IMR-90 (cell line): ENCODE measurements around the gene KLHDC1.

Experiments
- BHLHE40 ChIP-seq: fragments of 150-350 bp; IDR thresholded peaks from 2 replicates; pipeline ENCODE4 v1.6.1; 2016; ENCODE audit warnings: mild to moderate bottlenecking, low read depth, low read length
- CEBPB ChIP-seq: IDR thresholded peaks from 2 replicates; pipeline ENCODE4 v1.6.1; 2012; ENCODE audit warnings: low read depth, low read length, improper control_type of control experiment
- CTCF ChIP-seq: conservative IDR thresholded peaks from 2 replicates; pipeline ENCODE4 v1.5.1; 2012; ENCODE audit warnings: mild to moderate bottlenecking, low read depth, low read length, improper control_type of control experiment
- MAZ ChIP-seq: IDR thresholded peaks from 2 replicates; pipeline ENCODE4 v1.6.1; 2012; ENCODE audit warnings: low read depth, mild to moderate bottlenecking, low read length, improper control_type of control experiment, moderate library complexity, borderline replicate concordance
- MXI1 ChIP-seq: IDR thresholded peaks from 2 replicates; pipeline ENCODE4 v1.6.1; 2012; ENCODE audit warnings: low read depth, mild to moderate bottlenecking, low read length, moderate library complexity, borderline replicate concordance
- POLR2A ChIP-seq: IDR thresholded peaks from 2 replicates; pipeline ENCODE4 v1.6.1; 2012; ENCODE audit warnings: mild to moderate bottlenecking, low read depth, low read length
- RCOR1 ChIP-seq: IDR thresholded peaks from 2 replicates; pipeline ENCODE4 v1.6.1; 2012; ENCODE audit warnings: mild to moderate bottlenecking, low read length, improper control_type of control experiment; ENCODE audit not compliant: insufficient replicate concordance
- SMC3 ChIP-seq: fragments of 150-350 bp; IDR thresholded peaks from 2 replicates; pipeline ENCODE4 v1.6.1; 2016; ENCODE audit warnings: low read depth, mild to moderate bottlenecking, antibody characterized with exemption, low read length, moderate library complexity
- USF2 ChIP-seq: fragments of 150-350 bp; IDR thresholded peaks from 2 replicates; pipeline ENCODE4 v1.6.1; 2017; ENCODE audit warnings: mild to moderate bottlenecking, antibody characterized with exemption, low read length, low read depth

- TF ChIP-seq CEBPB (no peak), CTCF (no peak), SMC3 (no peak), POLR2A (no peak), MXI1 (no peak), RCOR1 (no peak), BHLHE40 (no peak), USF2 (no peak), MAZ (no peak)
Observed at GRCh38 chr14:49727171-49727570, 34.3 kb downstream of the KLHDC1 start.
